GM12878 (cell line): ENCODE data around the gene AADAT. TPM values are rescaled to one million over a fixed set of nuclear protein-coding genes. Genes with fewer than 3 reads are reported as not detected.

ENCODE experiments used
- ATAC-seq: fragments of 200-7000 bp; cut with Tn5 transposase; 3 replicates; pipeline ENCODE4 v1.9.1; 2020; ENCODE audit warnings: mild to moderate bottlenecking, moderate library complexity
- Bru-seq: library from RNA; stranded (reverse); fragments of 400-500 nt; gene quantifications from one replicate; lab custom pipeline; 2021; lab: Mats Ljungman, UMichigan
- BruChase-seq, 2 experiments: library from RNA; stranded (reverse); fragments of 400-500 nt; gene quantifications; one replicate each; lab custom pipeline; 2021; lab: Mats Ljungman, UMichigan
- BruUV-seq: library from RNA; stranded (reverse); fragments of 400-500 nt; replicated peaks from 2 replicates; lab custom pipeline; 2021; lab: Mats Ljungman, UMichigan
- CTCF ChIA-PET: fragments of 300-600 bp; sonication (Branson Sonifier 250); formaldehyde crosslinking; extraction: SDS; loops from one replicate; lab custom pipeline; 2021; ENCODE audit warnings: inconsistent platforms; lab: Yijun Ruan, JAX
- POLR2A ChIA-PET: fragments of 350-600 bp; formaldehyde crosslinking; extraction: SDS; loops from one replicate; lab custom pipeline; 2021; ENCODE audit warnings: inconsistent platforms; lab: Charles Lee
- RAD21 ChIA-PET: fragments of 300-600 bp; sonication (Branson Sonifier 250); formaldehyde crosslinking; loops from one replicate; lab custom pipeline; 2023; ENCODE audit warnings: antibody characterized with exemption; ENCODE audit not compliant: unreplicated experiment; lab: Charles Lee
- SMC1A ChIA-PET: fragments of 300-600 bp; sonication (Branson Sonifier 250); formaldehyde crosslinking; loops from one replicate; lab custom pipeline; 2023; ENCODE audit not compliant: unreplicated experiment, uncharacterized antibody; lab: Charles Lee
- DNase-seq: peaks from one replicate; pipeline ENCODE4 v3.0.0-alpha.2; 2011; ENCODE audit warnings: low read depth, low spot score
- FAIRE-seq: peaks from 3 replicates; lab custom pipeline; 2011; peaks lifted over from hg19 to GRCh38; lab: Jason Lieb, UNC
- H2AFZ ChIP-seq: 2 replicates; pipeline ENCODE4 v1.6.0; 2011; ENCODE audit warnings: low read depth, low read length, control low read depth; ENCODE audit not compliant: control insufficient read depth
- H3K27ac ChIP-seq: 2 replicates; pipeline ENCODE4 v1.5.1; 2011; ENCODE audit warnings: control low read depth; ENCODE audit not compliant: control insufficient read depth, insufficient read depth
- H3K27me3 ChIP-seq, 2 experiments: replicated peaks in 1 of 2; 2 replicates each; pipeline versions ENCODE4 v1.6.0 to v1.6.1; 2011; ENCODE audit warnings: low read length in 1 of 2; ENCODE audit not compliant: control insufficient read depth in 2 of 2, insufficient read depth in 2 of 2
- H3K36me3 ChIP-seq, 2 experiments: 2 replicates each; pipeline ENCODE4 v1.5.1; 2011; ENCODE audit warnings: low read length in 1 of 2; ENCODE audit not compliant: control insufficient read depth in 2 of 2, insufficient read depth in 2 of 2
- H3K4me1 ChIP-seq: 2 replicates; pipeline ENCODE4 v1.6.1; 2011; ENCODE audit warnings: mild to moderate bottlenecking, low read length, moderate library complexity, mixed read lengths; ENCODE audit not compliant: control insufficient read depth, insufficient read depth
- H3K4me2 ChIP-seq: 2 replicates; pipeline ENCODE4 v1.6.0; 2011; ENCODE audit warnings: control low read depth; ENCODE audit not compliant: control insufficient read depth, insufficient read depth
- H3K4me3 ChIP-seq: fragments of 200-600 bp; sonication (generic); 2 replicates; pipeline ENCODE4 v1.5.1; 2016
- H3K79me2 ChIP-seq: 2 replicates; pipeline ENCODE4 v1.6.0; 2011; ENCODE audit warnings: low read length; ENCODE audit not compliant: control insufficient read depth, insufficient read depth
- H3K9ac ChIP-seq: 2 replicates; pipeline ENCODE4 v1.8.0; 2011; ENCODE audit warnings: low read length, control low read depth, mixed read lengths; ENCODE audit not compliant: control insufficient read depth, insufficient read depth
- H3K9me3 ChIP-seq: replicated peaks from 3 replicates; pipeline ENCODE4 v1.5.1; 2011; ENCODE audit warnings: mild to moderate bottlenecking, low read length; ENCODE audit not compliant: control insufficient read depth, insufficient read depth
- H4K20me1 ChIP-seq: 2 replicates; pipeline ENCODE4 v1.6.0; 2011; ENCODE audit not compliant: control insufficient read depth, insufficient read depth
- CREB1 ChIP-seq: IDR thresholded peaks from 2 replicates; pipeline ENCODE4 v1.6.1; 2012; ENCODE audit warnings: low read depth, mild to moderate bottlenecking, inconsistent platforms
- HDAC6 ChIP-seq: fragments of 200-600 bp; sonication (generic); IDR thresholded peaks from one replicate; pipeline ENCODE4 v1.8.0; 2017; ENCODE audit warnings: antibody characterized with exemption; ENCODE audit not compliant: unreplicated experiment
- NR2F1 ChIP-seq: fragments of 450-650 bp; conservative IDR thresholded peaks from 2 replicates; pipeline ENCODE4 v1.6.1; 2017; ENCODE audit warnings: mild to moderate bottlenecking
- RCOR1 ChIP-seq: conservative IDR thresholded peaks from 2 replicates; pipeline ENCODE4 v1.6.1; 2012; ENCODE audit warnings: low read depth, low read length, improper control_type of control experiment
- RFX5 ChIP-seq: IDR thresholded peaks from 2 replicates; pipeline ENCODE4 v1.6.1; 2011; ENCODE audit warnings: low read depth, low read length, improper control_type of control experiment
- SMC3 ChIP-seq: IDR thresholded peaks from 2 replicates; pipeline ENCODE4 v1.6.1; 2011; ENCODE audit warnings: low read length, improper control_type of control experiment, borderline replicate concordance
- whole genome bisulfite sequencing: methylation state at CpG from one replicate; pipeline ENCODE4 v1.1.6; 2016; ENCODE audit warnings: low lambda C conversion rate; ENCODE audit not compliant: insufficient replicate concordance, insufficient coverage; ENCODE audit errors: missing lambda C conversion rate; 5-methylcytosine and 5-hydroxymethylcytosine counted together
- in situ Hi-C: fragments of 300-500 bp; cut with MboI; formaldehyde crosslinking; loops from 9 replicates; pipeline ENCODE4 v1.14.3; 2018; ENCODE audit warnings: mixed read lengths
- intact Hi-C: fragments of 100-400 bp; cut with micrococcal nuclease; formaldehyde crosslinking; loops from one replicate; pipeline ENCODE4 v1.14.2; 2022; ENCODE audit not compliant: unreplicated experiment
- long read RNA-seq, 2 experiments: library from polyadenylated mRNA; unstranded; transcript quantifications; one replicate each; pipeline ENCODE4 v2.0.0, GENCODE V29; 2019 to 2020
- polyA minus RNA-seq, 3 experiments: library from RNA; depleted of rRNA, polyadenylated mRNA; stranded (reverse); fragments of >200 nt; gene quantifications; 2 replicates each; pipeline ENCODE4 v1.2.3, GENCODE V29; 2011
- polyA plus RNA-seq, 11 experiments: library from polyadenylated mRNA; depleted of rRNA in 4 of 11; unstranded in 6 of 11; stranded (reverse) in 5 of 11; fragments of >200 nt; fragmentation: Nextera tagmentation in 4 of 11; fragmentation: Illumina TruSeq in 1 of 11; extraction: Ambion mirVana in 4 of 11; extraction: Trizol in 1 of 11; gene quantifications; 1 replicate in 1 of 11; 2 replicates in 10 of 11; pipeline versions ENCODE4 v1.2.1 to v1.2.3, GENCODE V29; 2011 to 2016; ENCODE audit warnings: inconsistent platforms in 2 of 11, missing spikeins in 2 of 11, low read depth in 1 of 11
- total RNA-seq, 4 experiments: library from RNA; depleted of rRNA in 3 of 4; stranded (reverse); fragments of >200 nt in 3 of 4; fragmentation: Illumina TruSeq in 1 of 4; extraction: Trizol in 1 of 4; gene quantifications; 2 replicates each; pipeline versions ENCODE4 v1.2.1 to v1.2.3, GENCODE V29; 2013 to 2021
- TF ChIP-seq, protein P1 (sequence below): fragments of 450-650 bp; conservative IDR thresholded peaks from 2 replicates; pipeline ENCODE4 v1.6.1; 2017; ENCODE audit warnings: mild to moderate bottlenecking, moderate library complexity
- TF ChIP-seq, protein P2 (sequence below), 3 experiments: IDR thresholded peaks in 2 of 3; conservative IDR thresholded peaks in 1 of 3; 2 replicates each; pipeline ENCODE4 v1.5.1; 2011; ENCODE audit warnings: low read depth in 3 of 3, low read length in 3 of 3, mild to moderate bottlenecking in 3 of 3, control low read depth in 2 of 3, moderate library complexity in 2 of 3, inconsistent platforms in 1 of 3, mixed read lengths in 1 of 3; ENCODE audit not compliant: control insufficient read depth in 2 of 3, insufficient read depth in 1 of 3; ENCODE audit errors: extremely low read depth in 1 of 3
- TF ChIP-seq, protein P3 (sequence below): IDR thresholded peaks from 2 replicates; pipeline ENCODE4 v1.6.1; 2012; ENCODE audit warnings: improper control_type of control experiment, low read depth, low read length; ENCODE audit not compliant: insufficient replicate concordance

Gene AADAT
- not detected in 2 replicates for total RNA-seq (2013; cell fraction: nucleolus; rRNA removed)
- total RNA-seq (2014; rRNA removed) (not detected in 2 replicates), total RNA-seq (2014; rRNA removed; fragmentation: Illumina TruSeq; extraction: Trizol) (not detected in 2 replicates), total RNA-seq (2021) (not detected in 2 replicates), polyA plus RNA-seq (2011; rRNA removed) (0.16 TPM in 1 of 2 replicates, not detected in the other), polyA plus RNA-seq (2014; fragmentation: Illumina TruSeq; extraction: Trizol) (not detected in 2 replicates), polyA plus RNA-seq (2014; fragmentation: Nextera tagmentation; extraction: Ambion mirVana) (not detected), polyA plus RNA-seq (2014; rRNA removed) (not detected in 2 replicates), polyA plus RNA-seq (2016; fragmentation: Nextera tagmentation; extraction: Ambion mirVana) (not detected), polyA minus RNA-seq (2011; rRNA and poly(A)+ RNA removed) (not detected in 2 replicates), Bru-seq, nascent RNA (percentile 9 among the genes with signal in this experiment), BruChase-seq, experiment 1, labeled RNA remaining after a 6-hour chase (not detected), BruChase-seq, experiment 2, labeled RNA remaining after a 2-hour chase (not detected)
- polyA plus RNA-seq (2011; ENCODE audit: low read depth), result not detected
- polyA plus RNA-seq (2011; cell fraction: cytosol; rRNA removed), result 0.03 TPM in 1 of 2 replicates, not detected in the other
- 0.07 TPM in 1 of 2 replicates, not detected in the other for polyA plus RNA-seq (2011; cell fraction: nucleus; rRNA removed)
- polyA plus RNA-seq (2012), result not detected in 2 replicates
- not detected in 2 replicates for polyA minus RNA-seq (2011; cell fraction: cytosol; rRNA and poly(A)+ RNA removed)
- 0.38 TPM in 1 of 2 replicates, not detected in the other for polyA minus RNA-seq (2011; cell fraction: nucleus; rRNA and poly(A)+ RNA removed)
- long read RNA-seq, experiment 1, result 0 reads
- long read RNA-seq, experiment 2, result 0 reads

DNA sequence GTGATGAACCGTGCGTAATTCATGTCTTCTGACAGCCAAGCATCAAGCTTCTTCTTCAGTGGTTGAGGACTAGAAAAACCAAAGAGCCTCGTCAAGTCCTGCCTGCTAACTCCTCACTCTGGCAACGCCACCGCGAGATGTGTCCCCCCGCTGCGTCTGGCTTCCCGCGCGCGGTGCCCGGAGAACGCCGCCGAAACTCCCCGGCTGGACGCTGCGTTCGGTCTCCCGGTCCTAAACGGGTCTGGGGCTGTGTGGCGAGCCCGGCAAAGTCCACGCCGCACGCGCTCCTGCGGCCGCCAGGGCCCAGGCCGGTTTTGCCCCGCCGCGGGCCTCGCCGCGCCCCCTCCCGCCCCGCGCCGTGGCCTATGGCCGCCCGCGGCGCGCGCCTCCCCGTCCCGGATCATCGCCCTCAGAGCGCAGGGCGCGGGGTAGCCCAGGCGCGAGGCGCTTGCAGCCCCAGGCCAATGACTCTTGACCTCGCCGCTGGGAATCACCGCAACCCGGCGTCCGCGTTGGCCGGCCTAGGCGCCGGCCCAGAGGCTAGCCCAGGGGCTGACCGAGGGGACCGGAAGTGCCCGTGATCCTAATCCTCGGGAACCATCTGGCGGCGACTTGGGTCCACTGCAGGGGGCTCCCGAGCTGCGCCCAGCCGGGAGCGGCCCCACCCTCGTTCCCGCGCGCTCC is at the start of gene AADAT:
TSS of gene AADAT (minus strand) at position 289 of the 684 bp plus-strand sequence. CDS start at position 23, 266 bp downstream.
- no peaks in the 10 kb centered on the region for H3K4me1 ChIP-seq
- intact Hi-C loops, result no loop called here
- ChIA-PET POLR2A (no interaction called here), CTCF (no interaction called here), RAD21 (no interaction called here), SMC1A (no interaction called here)
- no peak for FAIRE-seq
- no peaks in the 10 kb centered on the region for H3K79me2 ChIP-seq
- H3K27me3 ChIP-seq, result peaks cover 3 to 5% of the 10 kb centered on the region in 2 experiments; a peak in 2 of 4 replicates
- H2AFZ ChIP-seq, result no peak within 1 kb of the TSS; the same call in none of the 2 replicates
- 17% methylated on average over 54 of the region's 80 CpGs for WGBS
- ATAC-seq, result peak; percentile 93
- no peak within 1 kb of the TSS for H3K9ac ChIP-seq
- H3K4me3 ChIP-seq, result peak within 1 kb of the TSS; percentile 41; the same call in 1 of the 2 replicates
- in situ Hi-C loops, result no loop called here
- H3K9me3 ChIP-seq, result no peaks in the 10 kb centered on the region; the same call in 2 of the 3 replicates
- H3K36me3 ChIP-seq, result no peaks in the 10 kb centered on the region
- no peak within 1 kb of the TSS for H3K4me2 ChIP-seq
- no peaks in the 10 kb centered on the region for H4K20me1 ChIP-seq
- BruUV-seq, result no TSS peak
- H3K27ac ChIP-seq, result no peak within 1 kb of the TSS
- DNase-seq, result no peak
- peak; percentile 11; the same call in 1 of the 2 replicates for TF ChIP-seq SMC3
- TF ChIP-seq HDAC6, result peak; percentile 83
- TF ChIP-seq RFX5, result no peak
- TF ChIP-seq, protein P1, sequence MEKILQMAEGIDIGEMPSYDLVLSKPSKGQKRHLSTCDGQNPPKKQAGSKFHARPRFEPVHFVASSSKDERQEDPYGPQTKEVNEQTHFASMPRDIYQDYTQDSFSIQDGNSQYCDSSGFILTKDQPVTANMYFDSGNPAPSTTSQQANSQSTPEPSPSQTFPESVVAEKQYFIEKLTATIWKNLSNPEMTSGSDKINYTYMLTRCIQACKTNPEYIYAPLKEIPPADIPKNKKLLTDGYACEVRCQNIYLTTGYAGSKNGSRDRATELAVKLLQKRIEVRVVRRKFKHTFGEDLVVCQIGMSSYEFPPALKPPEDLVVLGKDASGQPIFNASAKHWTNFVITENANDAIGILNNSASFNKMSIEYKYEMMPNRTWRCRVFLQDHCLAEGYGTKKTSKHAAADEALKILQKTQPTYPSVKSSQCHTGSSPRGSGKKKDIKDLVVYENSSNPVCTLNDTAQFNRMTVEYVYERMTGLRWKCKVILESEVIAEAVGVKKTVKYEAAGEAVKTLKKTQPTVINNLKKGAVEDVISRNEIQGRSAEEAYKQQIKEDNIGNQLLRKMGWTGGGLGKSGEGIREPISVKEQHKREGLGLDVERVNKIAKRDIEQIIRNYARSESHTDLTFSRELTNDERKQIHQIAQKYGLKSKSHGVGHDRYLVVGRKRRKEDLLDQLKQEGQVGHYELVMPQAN, result no peak
- TF ChIP-seq, protein P2, sequence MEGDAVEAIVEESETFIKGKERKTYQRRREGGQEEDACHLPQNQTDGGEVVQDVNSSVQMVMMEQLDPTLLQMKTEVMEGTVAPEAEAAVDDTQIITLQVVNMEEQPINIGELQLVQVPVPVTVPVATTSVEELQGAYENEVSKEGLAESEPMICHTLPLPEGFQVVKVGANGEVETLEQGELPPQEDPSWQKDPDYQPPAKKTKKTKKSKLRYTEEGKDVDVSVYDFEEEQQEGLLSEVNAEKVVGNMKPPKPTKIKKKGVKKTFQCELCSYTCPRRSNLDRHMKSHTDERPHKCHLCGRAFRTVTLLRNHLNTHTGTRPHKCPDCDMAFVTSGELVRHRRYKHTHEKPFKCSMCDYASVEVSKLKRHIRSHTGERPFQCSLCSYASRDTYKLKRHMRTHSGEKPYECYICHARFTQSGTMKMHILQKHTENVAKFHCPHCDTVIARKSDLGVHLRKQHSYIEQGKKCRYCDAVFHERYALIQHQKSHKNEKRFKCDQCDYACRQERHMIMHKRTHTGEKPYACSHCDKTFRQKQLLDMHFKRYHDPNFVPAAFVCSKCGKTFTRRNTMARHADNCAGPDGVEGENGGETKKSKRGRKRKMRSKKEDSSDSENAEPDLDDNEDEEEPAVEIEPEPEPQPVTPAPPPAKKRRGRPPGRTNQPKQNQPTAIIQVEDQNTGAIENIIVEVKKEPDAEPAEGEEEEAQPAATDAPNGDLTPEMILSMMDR (IDR thresholded peaks at IDR 0.05 in 2 of 3, conservative IDR thresholded peaks at IDR 0.05 in 1 of 3; ENCODE audit: control insufficient read depth in 2 of 3, extremely low read depth in 1 of 3, insufficient read depth in 1 of 3, low read depth in 3 of 3, low read length in 3 of 3), result peak; percentile 7 to 48 (median 44); a peak in 4 of 6 replicates
- TF ChIP-seq RCOR1, result no peak
- 0 out of 2 replicates have a peak, but pooled peaks have one; percentile 30 for TF ChIP-seq NR2F1
- TF ChIP-seq, protein P3, sequence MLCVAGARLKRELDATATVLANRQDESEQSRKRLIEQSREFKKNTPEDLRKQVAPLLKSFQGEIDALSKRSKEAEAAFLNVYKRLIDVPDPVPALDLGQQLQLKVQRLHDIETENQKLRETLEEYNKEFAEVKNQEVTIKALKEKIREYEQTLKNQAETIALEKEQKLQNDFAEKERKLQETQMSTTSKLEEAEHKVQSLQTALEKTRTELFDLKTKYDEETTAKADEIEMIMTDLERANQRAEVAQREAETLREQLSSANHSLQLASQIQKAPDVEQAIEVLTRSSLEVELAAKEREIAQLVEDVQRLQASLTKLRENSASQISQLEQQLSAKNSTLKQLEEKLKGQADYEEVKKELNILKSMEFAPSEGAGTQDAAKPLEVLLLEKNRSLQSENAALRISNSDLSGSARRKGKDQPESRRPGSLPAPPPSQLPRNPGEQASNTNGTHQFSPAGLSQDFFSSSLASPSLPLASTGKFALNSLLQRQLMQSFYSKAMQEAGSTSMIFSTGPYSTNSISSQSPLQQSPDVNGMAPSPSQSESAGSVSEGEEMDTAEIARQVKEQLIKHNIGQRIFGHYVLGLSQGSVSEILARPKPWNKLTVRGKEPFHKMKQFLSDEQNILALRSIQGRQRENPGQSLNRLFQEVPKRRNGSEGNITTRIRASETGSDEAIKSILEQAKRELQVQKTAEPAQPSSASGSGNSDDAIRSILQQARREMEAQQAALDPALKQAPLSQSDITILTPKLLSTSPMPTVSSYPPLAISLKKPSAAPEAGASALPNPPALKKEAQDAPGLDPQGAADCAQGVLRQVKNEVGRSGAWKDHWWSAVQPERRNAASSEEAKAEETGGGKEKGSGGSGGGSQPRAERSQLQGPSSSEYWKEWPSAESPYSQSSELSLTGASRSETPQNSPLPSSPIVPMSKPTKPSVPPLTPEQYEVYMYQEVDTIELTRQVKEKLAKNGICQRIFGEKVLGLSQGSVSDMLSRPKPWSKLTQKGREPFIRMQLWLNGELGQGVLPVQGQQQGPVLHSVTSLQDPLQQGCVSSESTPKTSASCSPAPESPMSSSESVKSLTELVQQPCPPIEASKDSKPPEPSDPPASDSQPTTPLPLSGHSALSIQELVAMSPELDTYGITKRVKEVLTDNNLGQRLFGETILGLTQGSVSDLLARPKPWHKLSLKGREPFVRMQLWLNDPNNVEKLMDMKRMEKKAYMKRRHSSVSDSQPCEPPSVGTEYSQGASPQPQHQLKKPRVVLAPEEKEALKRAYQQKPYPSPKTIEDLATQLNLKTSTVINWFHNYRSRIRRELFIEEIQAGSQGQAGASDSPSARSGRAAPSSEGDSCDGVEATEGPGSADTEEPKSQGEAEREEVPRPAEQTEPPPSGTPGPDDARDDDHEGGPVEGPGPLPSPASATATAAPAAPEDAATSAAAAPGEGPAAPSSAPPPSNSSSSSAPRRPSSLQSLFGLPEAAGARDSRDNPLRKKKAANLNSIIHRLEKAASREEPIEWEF, result no peak
- TF ChIP-seq CREB1, result no peak
